ENCODE measurements around the gene PBRM1.

PBRM1 gene

DNA sequence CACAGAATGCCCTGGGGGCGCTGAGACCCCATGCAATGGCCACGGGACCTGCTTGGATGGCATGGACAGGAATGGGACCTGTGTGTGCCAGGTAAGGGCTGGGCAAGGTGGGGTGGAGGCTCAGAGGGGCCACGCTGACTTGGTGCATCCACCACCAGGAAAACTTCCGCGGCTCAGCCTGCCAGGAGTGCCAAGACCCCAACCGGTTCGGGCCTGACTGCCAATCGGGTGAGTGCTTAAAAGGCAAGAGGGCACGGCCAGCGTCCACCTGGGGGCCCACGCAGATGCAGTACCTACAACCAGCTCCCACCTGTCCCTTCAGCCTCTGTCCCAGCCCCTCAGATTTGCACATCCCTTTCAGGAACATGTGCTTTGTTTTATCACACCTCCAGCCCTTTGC is 183.7 kb downstream of the PBRM1 start:
- no peak for DNase-seq

DNA sequence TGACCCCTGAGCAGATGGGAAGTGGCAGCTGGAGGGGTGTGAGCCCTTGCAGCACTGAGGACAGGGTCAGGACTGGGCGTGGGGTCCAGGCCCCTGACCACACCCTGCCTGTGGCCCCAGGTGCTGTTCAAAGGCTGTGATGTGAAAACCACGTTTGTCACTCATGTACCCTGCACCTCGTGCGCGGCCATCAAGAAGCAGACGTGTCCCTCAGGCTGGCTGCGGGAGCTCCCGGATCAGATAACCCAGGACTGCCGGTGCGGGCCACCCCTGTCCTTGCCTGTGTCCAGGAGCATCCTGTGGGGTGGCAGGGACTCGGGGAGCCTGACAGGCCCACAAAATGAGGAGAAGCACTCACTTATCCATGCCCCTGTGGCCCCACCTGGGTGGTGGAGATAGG is 184.7 kb downstream of the PBRM1 start:
- no peak for DNase-seq

DNA sequence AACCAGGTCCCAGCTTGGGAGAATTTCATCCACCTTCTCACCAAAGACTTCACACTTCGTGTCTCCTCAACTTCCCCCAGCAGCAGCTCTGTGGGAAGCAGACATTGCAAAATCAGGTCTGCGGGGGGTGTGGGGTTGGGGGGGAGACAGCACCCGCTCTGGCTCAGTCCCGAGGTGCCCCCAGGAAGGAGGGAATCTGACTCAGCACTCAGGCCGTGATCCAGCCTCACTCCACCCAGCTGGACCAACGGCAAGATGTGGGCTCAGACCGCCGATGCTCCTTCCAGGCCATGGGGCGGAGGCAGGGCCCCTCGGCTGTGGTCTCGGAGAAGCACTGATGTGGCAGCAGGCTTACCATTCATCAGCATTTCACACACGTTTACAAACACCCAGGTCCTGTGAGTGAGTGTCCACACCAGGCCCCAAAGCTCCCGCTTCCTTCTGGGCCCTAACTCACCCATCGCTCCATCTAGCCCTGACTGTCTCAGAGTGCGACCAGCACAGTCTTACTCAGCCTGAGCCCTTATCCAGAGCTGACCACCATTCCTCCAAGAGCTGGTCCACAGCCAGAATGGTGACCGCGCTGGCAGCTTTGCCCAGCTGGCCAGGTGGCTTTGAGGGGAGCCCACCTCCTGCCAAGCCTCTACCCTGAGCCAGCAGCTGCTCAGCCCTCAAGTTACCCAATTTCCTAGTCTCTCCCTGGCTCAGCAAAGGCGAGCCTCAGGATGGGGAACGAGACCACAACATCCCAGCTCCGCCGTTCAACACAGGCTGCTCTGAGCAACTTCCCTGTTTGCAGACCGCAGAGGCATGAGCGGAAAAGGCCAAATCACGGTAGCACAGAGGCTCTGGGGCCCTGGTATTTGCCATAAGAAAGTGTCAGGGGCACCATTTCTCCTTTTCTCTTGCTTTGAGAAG is 187.3 kb downstream of the PBRM1 start:
- peak; percentile 77 for DNase-seq

DNA sequence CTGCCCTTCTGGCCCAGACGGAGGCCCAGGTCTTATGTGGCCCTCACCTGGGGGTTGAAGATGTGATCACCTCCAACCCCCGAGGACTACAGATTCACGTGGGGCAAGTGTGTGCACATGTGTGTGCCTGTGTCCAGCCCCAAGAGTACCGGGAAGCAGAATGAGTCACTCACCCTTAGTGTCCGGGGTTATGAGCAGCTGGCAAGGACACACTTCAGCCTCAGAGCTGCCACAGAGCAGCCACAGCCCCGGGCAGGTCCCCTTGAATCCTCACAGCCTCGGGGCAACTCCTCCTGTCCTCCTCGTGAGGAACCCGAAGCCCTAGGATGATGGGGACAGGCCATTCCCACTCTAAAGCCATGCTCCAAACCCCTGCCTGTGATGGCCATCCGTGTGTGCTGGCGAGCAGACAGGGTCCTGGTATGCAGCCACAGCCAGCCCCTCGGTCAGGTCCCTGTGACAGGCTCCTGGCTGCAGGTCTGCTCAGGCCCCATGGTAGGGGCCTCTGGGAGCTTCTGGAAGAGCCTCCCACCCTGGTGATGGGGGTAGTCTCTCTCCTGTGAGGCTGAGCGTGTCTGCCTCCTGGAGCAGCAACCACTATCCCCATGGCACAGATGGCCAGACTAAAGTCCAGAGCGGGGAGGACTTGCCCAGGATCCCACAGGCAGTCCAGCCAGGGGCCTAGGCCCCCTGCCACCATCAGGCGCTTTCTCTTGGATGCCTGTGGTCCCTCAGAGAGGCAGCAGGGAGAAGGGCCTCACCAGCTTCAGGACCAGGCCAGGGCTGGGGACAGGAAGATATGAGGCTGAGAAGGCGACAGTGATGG is 189.7 kb downstream of the PBRM1 start:
- DNase-seq = no peak
